Measurements from ENCODE around the gene S100A7A.

S100A7A gene

GRCh38 chr1:153368495-153368894 is 47.8 kb upstream of the S100A7A start:
- no peak for ATAC-seq
- no peak for TF ChIP-seq OSR1 (CRISPR knock-in tag; IDR thresholded peaks at IDR 0.05)
- no peak for TF ChIP-seq ZC3H10 (CRISPR knock-in tag; IDR thresholded peaks at IDR 0.05)
- no peak for TF ChIP-seq ZNF70 (CRISPR knock-in tag; IDR thresholded peaks at IDR 0.05)
- TF ChIP-seq ISL1 (CRISPR knock-in tag; IDR thresholded peaks at IDR 0.05): no peak
- TF ChIP-seq ZNF8 (CRISPR knock-in tag; IDR thresholded peaks at IDR 0.05): no peak
- TF ChIP-seq ZFP30 (CRISPR knock-in tag; IDR thresholded peaks at IDR 0.05): no peak
- no peak for TF ChIP-seq PATZ1 (CRISPR knock-in tag; IDR thresholded peaks at IDR 0.05; ENCODE audit: borderline replicate concordance)
- TF ChIP-seq RARB (CRISPR knock-in tag; IDR thresholded peaks at IDR 0.05): no peak
- TF ChIP-seq ZFP3 (CRISPR knock-in tag; IDR thresholded peaks at IDR 0.05): no peak
- no peak for TF ChIP-seq ESRRG (CRISPR knock-in tag; IDR thresholded peaks at IDR 0.05)
- TF ChIP-seq ZNF565 (CRISPR knock-in tag; conservative IDR thresholded peaks at IDR 0.05; ENCODE audit: low read depth): no peak
- TF ChIP-seq CSRNP3 (CRISPR knock-in tag; IDR thresholded peaks at IDR 0.05): no peak
- TF ChIP-seq SNAI2 (CRISPR knock-in tag; IDR thresholded peaks at IDR 0.05): no peak
- no peak for TF ChIP-seq TSHZ2 (CRISPR knock-in tag; IDR thresholded peaks at IDR 0.05)
- TF ChIP-seq GLIS3 (CRISPR knock-in tag; IDR thresholded peaks at IDR 0.05): no peak
- TF ChIP-seq CREB5 (CRISPR knock-in tag; IDR thresholded peaks at IDR 0.05; ENCODE audit: low read depth): no peak
- no peak for TF ChIP-seq CSDC2 (CRISPR knock-in tag; IDR thresholded peaks at IDR 0.05)

GRCh38 chr1:153370146-153370545 is 46.2 kb upstream of the S100A7A start:
- ATAC-seq: no peak
- TF ChIP-seq BACH2 (CRISPR knock-in tag; IDR thresholded peaks at IDR 0.05; ENCODE audit: borderline replicate concordance): no peak
- TF ChIP-seq TCF4 (CRISPR knock-in tag; IDR thresholded peaks at IDR 0.05; ENCODE audit: borderline replicate concordance): no peak
- TF ChIP-seq ZNF8 (CRISPR knock-in tag; IDR thresholded peaks at IDR 0.05): no peak
- TF ChIP-seq TSHZ2 (CRISPR knock-in tag; IDR thresholded peaks at IDR 0.05): no peak
- TF ChIP-seq ZNF70 (CRISPR knock-in tag; IDR thresholded peaks at IDR 0.05): no peak
- no peak for TF ChIP-seq POU6F1 (CRISPR knock-in tag; IDR thresholded peaks at IDR 0.05; ENCODE audit: borderline replicate concordance, low read depth)
- TF ChIP-seq OSR1 (CRISPR knock-in tag; IDR thresholded peaks at IDR 0.05): no peak
- TF ChIP-seq RARB (CRISPR knock-in tag; IDR thresholded peaks at IDR 0.05): no peak
- TF ChIP-seq ZNF565 (CRISPR knock-in tag; conservative IDR thresholded peaks at IDR 0.05; ENCODE audit: low read depth): no peak
- TF ChIP-seq ISL1 (CRISPR knock-in tag; IDR thresholded peaks at IDR 0.05): no peak
- no peak for TF ChIP-seq ESRRG (CRISPR knock-in tag; IDR thresholded peaks at IDR 0.05)
- no peak for TF ChIP-seq ZFP3 (CRISPR knock-in tag; IDR thresholded peaks at IDR 0.05)

Data from SK-N-SH treated with all-trans-retinoic acid at 6 μM for 48 hours (cell line).